Lower leg skin (tissue), 4 donors: ENCODE measurements around the gene PPARG. TPM values are rescaled to one million over a fixed set of nuclear protein-coding genes. Genes with fewer than 3 reads are reported as not detected.
"Not testable (repeated sequence)": the region's sequence is repeated elsewhere in the genome, so short reads cannot be mapped to it uniquely, and the experiment has no call there.

ENCODE experiments used
- DNase-seq, 2 donors: peaks; one replicate each; pipeline ENCODE4 v3.0.0-alpha.2; 2019; ENCODE audit warnings: low spot score in 2 of 2
- H3K4me3 ChIP-seq: fragments of 200-600 bp; sonication (generic); 2 replicates; pipeline ENCODE4 v1.5.1; 2017; ENCODE audit warnings: mild to moderate bottlenecking, low read depth; ENCODE audit not compliant: poor library complexity, severe bottlenecking
- POLR2A ChIP-seq, 2 donors: fragments of 450-650 bp; IDR thresholded peaks; one replicate each; pipeline ENCODE4 v1.6.1; 2016 to 2017; ENCODE audit warnings: antibody characterized with exemption in 2 of 2, mild to moderate bottlenecking in 1 of 2, moderate library complexity in 1 of 2
- WGBS, 2 donors: methylation state at CpG; one replicate each; pipeline ENCODE4 v1.1.5; 2018; 5-methylcytosine and 5-hydroxymethylcytosine counted together
- intact Hi-C: fragments of 100-400 bp; cut with DNase I; formaldehyde crosslinking; loops from one replicate; pipeline ENCODE4 v1.15.0; 2023; ENCODE audit warnings: low total_unique reads
- total RNA-seq, 4 donors: library from RNA; depleted of rRNA; stranded (reverse); fragments of >200 nt; gene quantifications; one replicate each; pipeline ENCODE4 v1.1.0, GENCODE V29; 2016
- TF ChIP-seq, protein P1 (sequence below), 3 donors: fragments of 450-650 bp; IDR thresholded peaks; one replicate each; pipeline ENCODE4 v1.5.1; 2016; ENCODE audit warnings: antibody characterized with exemption in 3 of 3, mild to moderate bottlenecking in 3 of 3, moderate library complexity in 2 of 3

Gene PPARG
- total RNA-seq, 4 donors from 2014 or later, result 8.4 to 14.1 (median 9.8) TPM

DNA sequence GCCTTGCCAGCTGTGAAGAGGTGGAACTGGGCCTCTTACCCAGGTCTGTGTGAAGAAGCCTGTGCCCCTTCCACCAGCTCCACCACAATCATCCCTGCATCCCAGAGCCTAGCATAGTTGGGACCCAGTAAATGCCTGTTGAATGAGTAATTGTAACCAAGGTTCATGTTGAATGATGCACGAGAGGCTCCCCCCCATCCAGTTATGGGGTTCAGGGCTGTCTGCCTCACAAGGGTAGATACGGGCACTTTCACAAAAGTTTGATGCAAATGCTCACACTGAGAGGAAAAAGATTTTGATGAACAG is 165.9 kb downstream of the PPARG start:
- no peak overlapping the region for H3K4me3 ChIP-seq
- TF ChIP-seq POLR2A (IDR thresholded peaks at IDR 0.05), result no peak
- TF ChIP-seq, protein P1, sequence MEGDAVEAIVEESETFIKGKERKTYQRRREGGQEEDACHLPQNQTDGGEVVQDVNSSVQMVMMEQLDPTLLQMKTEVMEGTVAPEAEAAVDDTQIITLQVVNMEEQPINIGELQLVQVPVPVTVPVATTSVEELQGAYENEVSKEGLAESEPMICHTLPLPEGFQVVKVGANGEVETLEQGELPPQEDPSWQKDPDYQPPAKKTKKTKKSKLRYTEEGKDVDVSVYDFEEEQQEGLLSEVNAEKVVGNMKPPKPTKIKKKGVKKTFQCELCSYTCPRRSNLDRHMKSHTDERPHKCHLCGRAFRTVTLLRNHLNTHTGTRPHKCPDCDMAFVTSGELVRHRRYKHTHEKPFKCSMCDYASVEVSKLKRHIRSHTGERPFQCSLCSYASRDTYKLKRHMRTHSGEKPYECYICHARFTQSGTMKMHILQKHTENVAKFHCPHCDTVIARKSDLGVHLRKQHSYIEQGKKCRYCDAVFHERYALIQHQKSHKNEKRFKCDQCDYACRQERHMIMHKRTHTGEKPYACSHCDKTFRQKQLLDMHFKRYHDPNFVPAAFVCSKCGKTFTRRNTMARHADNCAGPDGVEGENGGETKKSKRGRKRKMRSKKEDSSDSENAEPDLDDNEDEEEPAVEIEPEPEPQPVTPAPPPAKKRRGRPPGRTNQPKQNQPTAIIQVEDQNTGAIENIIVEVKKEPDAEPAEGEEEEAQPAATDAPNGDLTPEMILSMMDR (IDR thresholded peaks at IDR 0.05), result no peak
- no peak for DNase-seq
- intact Hi-C loops, result no loop called here
- 83 to 90% methylated on average over 2 of the region's 2 CpGs for WGBS, 2 donors

GRCh38 chr3:12455740-12456139 is 166.9 kb downstream of the PPARG start:
- intact Hi-C loops, result no loop called here
- WGBS, 2 donors, result 91 to 93% methylated on average over 7 of the region's 7 CpGs
- no peak overlapping the region for H3K4me3 ChIP-seq
- DNase-seq, result no peak
- TF ChIP-seq, protein P1 (IDR thresholded peaks at IDR 0.05), result no peak
- no peak for TF ChIP-seq POLR2A (IDR thresholded peaks at IDR 0.05)

DNA sequence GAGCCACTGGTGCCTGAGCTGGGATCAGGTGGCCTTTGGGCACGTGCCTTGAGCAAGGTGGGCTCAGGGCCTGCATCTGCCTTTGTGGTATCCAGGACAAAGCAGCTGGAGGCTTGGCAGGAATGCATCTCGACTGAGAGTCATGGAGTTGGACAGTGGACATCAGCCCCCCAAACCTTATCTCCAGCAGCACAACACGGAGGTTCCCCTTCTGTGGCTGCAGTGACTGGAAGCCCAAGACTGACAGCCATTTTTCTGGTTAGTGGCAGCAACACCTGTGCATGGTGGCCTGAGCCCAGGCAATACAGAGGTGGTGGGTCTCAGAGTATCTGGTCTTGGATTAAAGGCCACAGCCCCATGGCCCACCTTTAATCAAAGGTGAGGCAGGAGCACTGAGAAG is 167.6 kb downstream of the PPARG start:
- DNase-seq, result no peak
- intact Hi-C loops, result no loop called here

GRCh38 chr3:12457380-12457779 is 168.5 kb downstream of the PPARG start:
- 69 to 97% methylated on average over 4 of the region's 4 CpGs for WGBS, 2 donors
- H3K4me3 ChIP-seq, intact Hi-C loops, DNase-seq: not testable (repeated sequence)

More for the DNA sequence above, 167.6 kb downstream of the PPARG start:
- no peak for TF ChIP-seq POLR2A (IDR thresholded peaks at IDR 0.05)
- TF ChIP-seq, protein P1 (IDR thresholded peaks at IDR 0.05), result no peak
- no peak overlapping the region for H3K4me3 ChIP-seq
- WGBS, 2 donors, result 83 to 94% methylated on average over 2 to 3 of the region's 3 CpGs

DNA sequence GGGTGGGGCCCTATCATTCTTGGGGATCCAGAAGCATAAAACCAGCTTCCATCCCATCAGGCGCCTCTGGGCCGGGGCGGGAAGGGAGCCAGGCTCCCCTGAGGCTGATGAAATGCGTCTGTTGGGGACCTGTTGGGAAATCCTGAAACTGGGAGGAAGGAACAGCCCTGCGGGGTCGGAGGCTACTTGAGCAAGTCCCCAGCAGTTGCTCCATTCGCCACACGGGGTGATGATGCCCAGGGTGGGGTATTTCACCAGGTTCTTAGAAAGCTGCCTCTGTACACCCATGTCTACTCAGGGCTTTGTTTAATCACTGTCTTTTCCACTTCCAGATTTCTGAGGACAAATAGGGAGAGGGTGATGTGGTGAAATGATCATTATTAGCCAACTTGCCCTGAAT is 170.0 kb downstream of the PPARG start:
- H3K4me3 ChIP-seq, result no peak overlapping the region
- intact Hi-C loops, result no loop called here
- 46 to 69% methylated on average over 8 of the region's 8 CpGs for WGBS, 2 donors
- TF ChIP-seq, protein P1 (IDR thresholded peaks at IDR 0.05), result no peak
- no peak for DNase-seq

DNA sequence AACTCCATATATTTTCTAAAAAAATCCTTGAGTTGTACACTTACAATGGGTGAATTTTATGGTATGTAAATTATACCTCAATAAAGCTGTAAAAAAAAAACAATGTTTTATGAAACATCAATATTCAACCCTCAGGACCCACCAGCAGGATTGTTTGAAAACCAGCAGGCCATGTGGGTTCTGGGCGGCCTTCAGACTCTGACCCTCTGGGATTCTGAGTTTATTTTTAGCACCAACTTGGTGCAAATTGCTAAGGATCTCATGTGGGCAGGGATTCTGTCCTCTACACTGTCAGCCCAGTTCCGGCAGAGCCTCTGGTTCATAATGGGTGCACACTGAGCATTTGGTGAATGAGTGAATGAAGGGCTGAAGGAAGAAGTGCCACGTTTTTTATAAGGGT is 171.3 kb downstream of the PPARG start:
- intact Hi-C loops, result no loop called here
- H3K4me3 ChIP-seq, result no peak overlapping the region
- DNase-seq, result no peak
- 85 to 92% methylated on average over 3 of the region's 3 CpGs for WGBS, 2 donors
- TF ChIP-seq, protein P1 (IDR thresholded peaks at IDR 0.05), result no peak
- TF ChIP-seq POLR2A (IDR thresholded peaks at IDR 0.05), result no peak
